A673 (cell line): ENCODE results near the gene CENPO.

Experiments used
- CTCF ChIP-seq: fragments of 300-800, 200-600 bp; sonication (generic); conservative IDR thresholded peaks from 2 replicates; pipeline ENCODE4 v1.5.1; 2017; ENCODE audit warnings: low read depth, mild to moderate bottlenecking, antibody characterized with exemption, low read length, moderate library complexity, mixed read lengths
- EZH2 ChIP-seq: fragments of 200-600 bp; sonication (generic); IDR thresholded peaks from 2 replicates; pipeline ENCODE4 v1.6.1; 2017; ENCODE audit warnings: borderline replicate concordance, low read depth, mild to moderate bottlenecking, mixed read lengths, antibody characterized with exemption, low read length; ENCODE audit not compliant: poor library complexity, severe bottlenecking

- TF ChIP-seq CTCF: no peak
- no peak for TF ChIP-seq EZH2
Measured at GRCh38 chr2:24836206-24836605, 43.0 kb downstream of the CENPO start.
